ENCODE measurements around the gene RELCH. TPM values are rescaled to one million over a fixed set of nuclear protein-coding genes. Genes with fewer than 3 reads are reported as not detected.

Gene RELCH
- total RNA-seq, 4 donors from 2014 or later: 46.7 to 77.9 (median 55.0) TPM

GRCh38 chr18:62294073-62294472 lies 107.0 kb downstream of the RELCH start:
- no peak for DNase-seq (ENCODE audit: low spot score in 2 of 2)
- TF ChIP-seq CTCF (IDR thresholded peaks at IDR 0.05) (no peak), POLR2A (IDR thresholded peaks at IDR 0.05) (no peak)

GRCh38 chr18:62300359-62300963 lies 113.4 kb downstream of the RELCH start:
- TF ChIP-seq CTCF (IDR thresholded peaks at IDR 0.05): no peak
- no peak for TF ChIP-seq POLR2A (IDR thresholded peaks at IDR 0.05)
- 90 to 93% methylated on average over 3 of the region's 3 CpGs for WGBS, 2 donors
- no peak overlapping the region for H3K4me3 ChIP-seq (ENCODE audit: low read depth, poor library complexity, severe bottlenecking)
- no peak for DNase-seq (ENCODE audit: low spot score in 2 of 2)
- intact Hi-C loops (cut with DNase I; ENCODE audit: low total_unique reads): no loop called here

More at GRCh38 chr18:62294073-62294472, 107.0 kb downstream of the RELCH start:
- intact Hi-C loops (cut with DNase I; ENCODE audit: low total_unique reads): no loop called here
- no peak overlapping the region for H3K4me3 ChIP-seq (ENCODE audit: low read depth, poor library complexity, severe bottlenecking)

- no peak for TF ChIP-seq POLR2A (IDR thresholded peaks at IDR 0.05)
- no peak for TF ChIP-seq CTCF (IDR thresholded peaks at IDR 0.05)
- 96 to 100% methylated on average over 1 of the region's 1 CpG for WGBS, 2 donors
- H3K4me3 ChIP-seq (ENCODE audit: low read depth, poor library complexity, severe bottlenecking): no peak overlapping the region
- intact Hi-C loops (cut with DNase I; ENCODE audit: low total_unique reads): no loop called here
- DNase-seq (ENCODE audit: low spot score in 2 of 2): no peak
Observed at GRCh38 chr18:62301322-62301721, 114.3 kb downstream of the RELCH start.

GRCh38 chr18:62312851-62313250 lies 125.8 kb downstream of the RELCH start:
- intact Hi-C loops (cut with DNase I; ENCODE audit: low total_unique reads): no loop called here
- no peak overlapping the region for H3K4me3 ChIP-seq (ENCODE audit: low read depth, poor library complexity, severe bottlenecking)
- 90 to 93% methylated on average over 1 of the region's 1 CpG for WGBS, 2 donors
- TF ChIP-seq CTCF (IDR thresholded peaks at IDR 0.05) (no peak), POLR2A (IDR thresholded peaks at IDR 0.05) (no peak)
- DNase-seq (ENCODE audit: low spot score in 2 of 2): no peak

- intact Hi-C loops (cut with DNase I; ENCODE audit: low total_unique reads): no loop called here
Observed at GRCh38 chr18:62318228-62319180, 131.4 kb downstream of the RELCH start.

More at GRCh38 chr18:62318228-62319180, 131.4 kb downstream of the RELCH start:
- no peak for TF ChIP-seq CTCF (IDR thresholded peaks at IDR 0.05)
- TF ChIP-seq POLR2A (IDR thresholded peaks at IDR 0.05): no peak
- WGBS, 2 donors: 70 to 84% methylated on average over 4 of the region's 4 CpGs
- DNase-seq (ENCODE audit: low spot score in 2 of 2): no peak
- H3K4me3 ChIP-seq (ENCODE audit: low read depth, poor library complexity, severe bottlenecking): no peak overlapping the region

Data from lower leg skin (tissue), 4 donors.